ENCODE data around the gene UNC80.

DNA sequence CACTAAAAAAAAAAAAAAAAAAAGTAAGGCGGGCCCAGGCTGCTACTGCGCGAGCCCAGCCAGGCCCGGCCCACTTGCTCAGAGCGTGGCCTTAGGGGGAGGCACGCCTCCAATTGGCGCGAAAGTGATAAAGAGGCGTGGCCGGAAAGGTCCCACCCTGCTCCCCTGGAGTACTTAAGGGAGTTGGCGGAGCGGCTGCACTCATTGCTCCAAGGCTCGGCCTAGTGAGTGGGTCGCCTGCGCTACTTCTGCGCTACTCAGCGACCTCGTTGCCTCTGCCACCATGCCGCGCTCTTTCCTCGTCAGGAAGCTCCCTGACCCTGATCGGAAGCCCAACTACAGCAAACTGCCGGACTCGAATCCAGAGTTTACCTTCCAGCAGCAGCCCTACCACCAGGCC, 36.9 kb downstream of the UNC80 start:
- TF ChIP-seq RCOR1 (IDR thresholded peaks at IDR 0.05; ENCODE audit: low read length) (no peak), CHD2 (IDR thresholded peaks at IDR 0.05; ENCODE audit: low read length, partially characterized antibody) (no peak)
